Naive thymus-derived CD4-positive, alpha-beta T cell (primary cell): Measurements from ENCODE around the gene ITGBL1. TPM values are rescaled to one million over a fixed set of nuclear protein-coding genes. Genes with fewer than 3 reads are reported as not detected.

Experiments used
- ATAC-seq: fragments of 150-1000 bp; cut with Tn5 transposase; 2 replicates; pipeline ENCODE4 v1.10.0; 2021; ENCODE audit warnings: mild to moderate bottlenecking, moderate library complexity
- CTCF ChIA-PET: fragments of 350-600 bp; sonication (Branson Sonifier 250); formaldehyde crosslinking; loops from one replicate; lab custom pipeline; 2021; ENCODE audit warnings: antibody characterized with exemption; lab: Charles Lee
- POLR2A ChIA-PET: fragments of 350-600 bp; sonication (Branson Sonifier 250); formaldehyde crosslinking; loops from one replicate; lab custom pipeline; 2021; ENCODE audit warnings: antibody characterized with exemption, inconsistent platforms; lab: Charles Lee
- DNase-seq, 9 donors: peaks; one replicate each; pipeline versions ENCODE4 v3.0.0 to v3.0.0-alpha.2; 2020 to 2022; ENCODE audit warnings: mixed read lengths in 1 of 9
- H3K27ac ChIP-seq: one replicate; pipeline ENCODE4 v1.7.0; 2013; ENCODE audit warnings: mild to moderate bottlenecking, low read depth, low read length, moderate library complexity
- H3K27me3 ChIP-seq, 2 donors: one replicate each; pipeline ENCODE4 v1.7.0; 2013; ENCODE audit warnings: low read length in 2 of 2, mild to moderate bottlenecking in 2 of 2, moderate library complexity in 2 of 2; ENCODE audit not compliant: control insufficient read depth in 2 of 2, insufficient read depth in 2 of 2
- H3K36me3 ChIP-seq, 3 experiments: 1 replicate in 2 of 3; 2 replicates in 1 of 3; pipeline ENCODE4 v1.7.0; 2013; ENCODE audit warnings: low read length in 3 of 3, mild to moderate bottlenecking in 3 of 3, moderate library complexity in 1 of 3; ENCODE audit not compliant: insufficient read depth in 3 of 3, control insufficient read depth in 2 of 3
- H3K4me1 ChIP-seq, 2 donors: one replicate each; pipeline ENCODE4 v1.7.0; 2013; ENCODE audit warnings: low read length in 2 of 2, mild to moderate bottlenecking in 2 of 2, moderate library complexity in 1 of 2; ENCODE audit not compliant: control insufficient read depth in 2 of 2, insufficient read depth in 2 of 2
- H3K4me3 ChIP-seq: 2 replicates; pipeline ENCODE4 v1.7.0; 2013; ENCODE audit warnings: mild to moderate bottlenecking, low read length
- H3K9me3 ChIP-seq, 3 experiments: 1 replicate in 2 of 3; 2 replicates in 1 of 3; pipeline ENCODE4 v1.7.0; 2013; ENCODE audit warnings: low read length in 3 of 3; ENCODE audit not compliant: control insufficient read depth in 2 of 3
- H3K27ac Mint-ChIP-seq, 9 donors: one replicate each; pipeline ENCODE4 v1.8.0; 2020 to 2022; ENCODE audit warnings: mixed read lengths in 9 of 9, mild to moderate bottlenecking in 8 of 9, moderate library complexity in 5 of 9, inconsistent platforms in 2 of 9
- H3K27me3 Mint-ChIP-seq, 5 donors: one replicate each; pipeline ENCODE4 v1.8.0; 2021 to 2022; ENCODE audit warnings: mixed read lengths in 5 of 5, mild to moderate bottlenecking in 1 of 5
- H3K36me3 Mint-ChIP-seq, 5 donors: one replicate each; pipeline ENCODE4 v1.8.0; 2020 to 2022; ENCODE audit warnings: mixed read lengths in 5 of 5, mild to moderate bottlenecking in 3 of 5, inconsistent platforms in 1 of 5
- H3K4me1 Mint-ChIP-seq, 7 donors: one replicate each; pipeline ENCODE4 v1.8.0; 2020 to 2022; ENCODE audit warnings: mixed read lengths in 7 of 7, mild to moderate bottlenecking in 3 of 7, inconsistent platforms in 1 of 7
- H3K4me3 Mint-ChIP-seq, 10 donors: one replicate each; pipeline ENCODE4 v1.8.0; 2020 to 2022; ENCODE audit warnings: mild to moderate bottlenecking in 10 of 10, mixed read lengths in 10 of 10, moderate library complexity in 6 of 10, inconsistent platforms in 2 of 10
- H3K9me3 Mint-ChIP-seq, 11 donors: one replicate each; pipeline ENCODE4 v1.8.0; 2020 to 2022; ENCODE audit warnings: mixed read lengths in 11 of 11, mild to moderate bottlenecking in 4 of 11, inconsistent platforms in 1 of 11, moderate library complexity in 1 of 11
- intact Hi-C, 2 donors: fragments of 100-400 bp; cut with micrococcal nuclease; formaldehyde crosslinking; loops; one replicate each; pipeline ENCODE4 v1.15.1; 2023
- polyA plus RNA-seq, 2 donors: library from polyadenylated mRNA; unstranded; fragments of 300-500 nt; fragmentation: Illumina TruSeq; gene quantifications; one replicate each; pipeline ENCODE4 v1.2.3, GENCODE V29; 2021
- total RNA-seq, 6 experiments: library from RNA in 5 of 6; stranded (reverse) in 5 of 6; gene quantifications; 1 replicate in 5 of 6; 2 replicates in 1 of 6; pipeline ENCODE4 v1.2.3 and lab custom pipeline; 2021 to 2026

The ITGBL1 gene
- total and polyA plus RNA-seq, 7 experiments from 2014 or later: not detected

DNA sequence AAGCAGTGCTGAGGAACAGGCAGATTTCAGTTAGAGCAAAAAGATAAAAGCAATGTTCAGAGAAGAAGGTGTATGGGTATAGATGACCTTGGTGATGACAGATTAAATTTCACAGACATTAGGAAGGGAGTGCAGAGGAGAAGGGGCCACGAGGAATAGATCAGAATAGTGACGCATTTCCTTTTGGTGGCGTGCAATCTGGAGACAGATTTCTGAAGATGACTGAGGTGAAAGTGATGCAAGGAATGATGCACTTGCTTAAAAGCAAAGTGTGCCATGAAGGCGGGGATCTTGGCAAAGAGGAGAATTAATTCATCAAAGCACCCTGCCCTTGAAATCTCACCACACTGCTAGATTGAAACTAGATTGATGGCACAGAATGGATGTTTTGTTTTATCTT lies 202.4 kb downstream of the ITGBL1 start:
- Histone ChIP-seq H3K4me3 (no peak overlapping the region), H3K27me3 (no peaks in the 10 kb centered on the region), H3K9me3 (no peaks in the 10 kb centered on the region), H3K4me1 (no peaks in the 10 kb centered on the region), H3K27ac (no peak overlapping the region), H3K36me3 (no peaks in the 10 kb centered on the region)
- ChIA-PET CTCF (no interaction called here), POLR2A (no interaction called here)
- DNase-seq (no peak), ATAC-seq (no peak)
- Mint-ChIP-seq H3K9me3 (peaks cover 0 to 6% (median 0%) of the 10 kb centered on the region in 11 donors), H3K27me3 (peaks cover 2 to 24% (median 13%) of the 10 kb centered on the region in 5 donors), H3K27ac (no peak overlapping the region), H3K36me3 (peaks cover 0 to 5% (median 0%) of the 10 kb centered on the region in 5 donors), H3K4me3 (no peak overlapping the region), H3K4me1 (no peaks in the 10 kb centered on the region)
- intact Hi-C loops: no loop called here

- Mint-ChIP-seq H3K27me3 (peaks cover 2 to 27% (median 16%) of the 10 kb centered on the region in 5 donors), H3K4me1 (no peaks in the 10 kb centered on the region), H3K27ac (no peak overlapping the region), H3K36me3 (peaks cover 0 to 5% (median 0%) of the 10 kb centered on the region in 5 donors), H3K9me3 (peaks cover 0 to 6% (median 0%) of the 10 kb centered on the region in 11 donors), H3K4me3 (no peak overlapping the region)
- Histone ChIP-seq H3K36me3 (no peaks in the 10 kb centered on the region), H3K4me3 (no peak overlapping the region), H3K27me3 (no peaks in the 10 kb centered on the region), H3K9me3 (no peaks in the 10 kb centered on the region), H3K4me1 (no peaks in the 10 kb centered on the region), H3K27ac (no peak overlapping the region)
- no peak for ATAC-seq
- CTCF ChIA-PET: no interaction called here
- intact Hi-C loops: no loop called here
- POLR2A ChIA-PET: no interaction called here
- DNase-seq: no peak
Measured at GRCh38 chr13:101655435-101655834, 203.0 kb downstream of the ITGBL1 start.

DNA sequence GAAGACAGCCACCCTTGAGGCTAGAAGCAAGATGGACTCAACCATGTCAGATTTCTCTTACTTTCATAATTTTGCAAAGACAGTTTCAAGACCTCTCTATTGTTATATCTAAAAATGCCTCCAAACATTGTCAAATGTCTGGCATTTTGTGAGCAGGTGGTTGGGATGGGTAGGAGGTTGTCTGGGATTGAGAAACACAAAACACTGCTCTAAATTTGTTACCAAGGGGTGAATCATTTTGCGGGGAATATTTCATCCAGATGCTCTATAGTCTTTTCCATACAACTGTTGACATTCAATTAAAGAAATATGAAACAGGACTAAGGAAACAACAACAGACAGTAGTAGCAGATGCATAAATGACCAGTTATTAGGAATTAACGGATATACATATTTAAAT lies 208.2 kb downstream of the ITGBL1 start:
- intact Hi-C loops: no loop called here
- Mint-ChIP-seq H3K4me3 (no peak overlapping the region), H3K27me3 (peaks cover 0 to 10% (median 4%) of the 10 kb centered on the region in 5 donors)

GRCh38 chr13:101661839-101662238 lies 209.4 kb downstream of the ITGBL1 start:
- DNase-seq (no peak), ATAC-seq (no peak)
- Mint-ChIP-seq H3K4me3 (no peak overlapping the region), H3K9me3 (peaks cover 0 to 16% (median 4%) of the 10 kb centered on the region in 11 donors), H3K4me1 (no peaks in the 10 kb centered on the region), H3K27ac (no peak overlapping the region), H3K36me3 (peaks cover 0 to 7% (median 0%) of the 10 kb centered on the region in 5 donors), H3K27me3 (peaks cover 0 to 19% (median 8%) of the 10 kb centered on the region in 5 donors)
- no peaks in the 10 kb centered on the region for H3K36me3 ChIP-seq
- intact Hi-C loops: no loop called here
- POLR2A ChIA-PET: no interaction called here
- CTCF ChIA-PET: no interaction called here
- no peak overlapping the region for H3K4me3 ChIP-seq
- no peaks in the 10 kb centered on the region for H3K4me1 ChIP-seq
- H3K27ac ChIP-seq: no peak overlapping the region
- H3K27me3 ChIP-seq: no peaks in the 10 kb centered on the region
- H3K9me3 ChIP-seq: no peaks in the 10 kb centered on the region

More for the DNA sequence above, 208.2 kb downstream of the ITGBL1 start:
- no peaks in the 10 kb centered on the region for H3K4me1 Mint-ChIP-seq
- no peak overlapping the region for H3K27ac Mint-ChIP-seq
- Histone ChIP-seq H3K27ac (no peak overlapping the region), H3K4me1 (no peaks in the 10 kb centered on the region), H3K27me3 (no peaks in the 10 kb centered on the region), H3K4me3 (no peak overlapping the region), H3K9me3 (no peaks in the 10 kb centered on the region), H3K36me3 (no peaks in the 10 kb centered on the region)
- peaks cover 0 to 5% (median 0%) of the 10 kb centered on the region in 11 donors for H3K9me3 Mint-ChIP-seq
- ChIA-PET POLR2A (no interaction called here), CTCF (no interaction called here)
- no peaks in the 10 kb centered on the region for H3K36me3 Mint-ChIP-seq
- no peak for ATAC-seq
- no peak for DNase-seq

DNA sequence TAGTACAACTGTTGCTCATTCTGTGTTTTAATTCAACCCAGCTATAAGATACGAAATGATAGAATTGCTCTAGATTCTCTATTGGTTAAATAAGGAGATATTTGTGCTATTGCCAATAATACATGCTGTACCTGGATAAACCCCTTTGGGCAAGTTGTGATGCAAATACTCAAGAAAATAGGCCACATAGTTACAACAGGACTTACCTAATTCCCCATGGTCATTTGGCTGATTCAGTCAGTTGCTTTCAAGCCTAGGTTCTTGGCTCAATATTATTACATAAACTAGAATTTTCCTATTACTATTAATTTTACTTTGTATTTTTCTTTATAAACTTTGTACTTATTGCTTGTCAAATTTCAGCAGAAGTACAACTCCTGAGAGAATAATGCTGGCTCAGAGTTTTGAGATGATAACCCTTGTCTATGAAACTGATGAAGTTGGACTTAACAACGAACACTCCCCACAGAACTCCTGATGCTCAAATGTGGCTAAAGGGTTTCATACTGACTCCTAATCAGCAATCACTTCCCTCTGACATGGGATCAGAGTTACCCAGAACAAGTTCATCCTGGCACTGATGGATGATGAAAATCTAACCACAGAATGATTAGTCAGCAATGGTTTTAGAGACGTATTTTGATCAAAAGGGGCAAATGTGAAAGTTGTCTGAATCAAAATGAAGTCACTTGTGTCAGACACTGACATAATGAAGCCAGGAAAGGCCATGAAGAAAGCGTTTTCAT lies 221.1 kb downstream of the ITGBL1 start:
- H3K4me3 ChIP-seq: no peak overlapping the region
- no peaks in the 10 kb centered on the region for H3K4me1 ChIP-seq
- no peak overlapping the region for H3K27ac ChIP-seq
- H3K36me3 Mint-ChIP-seq: no peaks in the 10 kb centered on the region
- intact Hi-C loops: no loop called here
- no peaks in the 10 kb centered on the region for H3K4me1 Mint-ChIP-seq
- ChIA-PET CTCF (no interaction called here), POLR2A (no interaction called here)
- no peaks in the 10 kb centered on the region for H3K27me3 Mint-ChIP-seq
- H3K36me3 ChIP-seq: no peaks in the 10 kb centered on the region
- DNase-seq (no peak), ATAC-seq (no peak)
- peaks cover 0 to 9% (median 3%) of the 10 kb centered on the region in 11 donors for H3K9me3 Mint-ChIP-seq
- no peaks in the 10 kb centered on the region for H3K9me3 ChIP-seq
- no peak overlapping the region for H3K27ac Mint-ChIP-seq
- no peaks in the 10 kb centered on the region for H3K27me3 ChIP-seq
- no peak overlapping the region for H3K4me3 Mint-ChIP-seq

DNA sequence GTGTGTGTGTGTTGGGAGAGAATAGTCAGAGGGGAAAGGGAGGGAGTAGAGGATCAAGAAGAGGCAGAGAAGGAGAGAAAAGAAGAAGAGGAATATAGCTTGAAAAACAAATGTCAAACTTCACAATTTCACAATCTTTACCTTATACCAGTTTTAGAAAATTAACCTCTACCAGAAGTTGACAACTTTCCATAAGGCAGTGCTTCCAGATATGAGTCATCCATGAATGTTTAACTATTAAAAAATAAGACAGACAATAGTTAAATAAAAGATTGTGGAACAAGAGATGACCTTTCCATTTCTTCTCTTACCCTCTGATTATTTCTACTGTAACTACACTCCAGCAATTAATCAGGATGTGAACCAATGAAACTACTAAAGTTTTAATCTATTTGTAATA lies 229.4 kb downstream of the ITGBL1 start:
- no peak overlapping the region for H3K27ac ChIP-seq
- intact Hi-C loops: no loop called here
- ATAC-seq (no peak), DNase-seq (no peak)
- no peaks in the 10 kb centered on the region for H3K36me3 ChIP-seq
- Mint-ChIP-seq H3K27me3 (peaks cover 0 to 20% (median 13%) of the 10 kb centered on the region in 5 donors), H3K36me3 (no peaks in the 10 kb centered on the region), H3K4me1 (no peaks in the 10 kb centered on the region), H3K9me3 (no peaks in the 10 kb centered on the region), H3K27ac (no peak overlapping the region), H3K4me3 (no peak overlapping the region)
- ChIA-PET CTCF (no interaction called here), POLR2A (no interaction called here)
- no peaks in the 10 kb centered on the region for H3K27me3 ChIP-seq
- H3K4me1 ChIP-seq: no peaks in the 10 kb centered on the region
- no peak overlapping the region for H3K4me3 ChIP-seq
- H3K9me3 ChIP-seq: no peaks in the 10 kb centered on the region

GRCh38 chr13:101686003-101686402 lies 233.5 kb downstream of the ITGBL1 start:
- H3K4me1 Mint-ChIP-seq: no peaks in the 10 kb centered on the region
- H3K27ac Mint-ChIP-seq: no peak overlapping the region
- Histone ChIP-seq H3K27ac (no peak overlapping the region), H3K4me1 (no peaks in the 10 kb centered on the region), H3K27me3 (no peaks in the 10 kb centered on the region), H3K36me3 (no peaks in the 10 kb centered on the region), H3K9me3 (no peaks in the 10 kb centered on the region), H3K4me3 (no peak overlapping the region)
- ChIA-PET CTCF (no interaction called here), POLR2A (no interaction called here)
- H3K36me3 Mint-ChIP-seq: no peaks in the 10 kb centered on the region
- intact Hi-C loops: no loop called here
- no peak overlapping the region for H3K4me3 Mint-ChIP-seq
- H3K27me3 Mint-ChIP-seq: peaks cover 0 to 33% (median 24%) of the 10 kb centered on the region in 5 donors
- DNase-seq (no peak), ATAC-seq (no peak)
- peaks cover 0 to 4% (median 0%) of the 10 kb centered on the region in 11 donors for H3K9me3 Mint-ChIP-seq
